NK-92 (cell line): Measurements from ENCODE around the gene ASF1B.
"Not testable (repeated sequence)": the region's sequence is repeated elsewhere in the genome, so short reads cannot be mapped to it uniquely, and the experiment has no call there.

Experiments used
- DNase-seq: peaks from one replicate; lab custom pipeline; 2025; ENCODE audit not compliant: unreplicated experiment; lab: John Stamatoyannopoulos, UW

ASF1B gene

GRCh38 chr19:14160017-14160703 lies 23.8 kb upstream of the ASF1B start:
- no peak for DNase-seq

DNA sequence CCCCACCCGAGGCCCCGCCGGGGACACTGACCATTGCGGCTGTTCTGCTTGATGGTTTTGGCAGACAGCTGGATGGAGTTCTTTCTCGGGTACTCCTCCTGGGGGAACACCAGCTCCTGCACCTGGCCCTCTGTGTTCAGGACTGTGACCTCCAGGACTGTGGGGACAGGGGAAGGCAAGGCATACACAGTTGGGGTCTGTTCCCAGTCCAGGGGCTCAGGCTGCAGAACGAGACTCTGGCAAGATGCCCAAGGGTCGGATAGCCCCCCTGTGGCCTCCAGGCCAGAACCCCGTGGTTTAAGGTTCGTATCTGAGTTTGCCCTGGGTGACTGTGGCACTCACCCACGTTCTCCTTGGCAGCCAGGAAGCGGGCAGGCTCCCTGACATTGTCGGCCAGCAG lies 22.7 kb upstream of the ASF1B start:
- DNase-seq: no peak

GRCh38 chr19:14158276-14159023 lies 22.1 kb upstream of the ASF1B start:
- no peak for DNase-seq

DNA sequence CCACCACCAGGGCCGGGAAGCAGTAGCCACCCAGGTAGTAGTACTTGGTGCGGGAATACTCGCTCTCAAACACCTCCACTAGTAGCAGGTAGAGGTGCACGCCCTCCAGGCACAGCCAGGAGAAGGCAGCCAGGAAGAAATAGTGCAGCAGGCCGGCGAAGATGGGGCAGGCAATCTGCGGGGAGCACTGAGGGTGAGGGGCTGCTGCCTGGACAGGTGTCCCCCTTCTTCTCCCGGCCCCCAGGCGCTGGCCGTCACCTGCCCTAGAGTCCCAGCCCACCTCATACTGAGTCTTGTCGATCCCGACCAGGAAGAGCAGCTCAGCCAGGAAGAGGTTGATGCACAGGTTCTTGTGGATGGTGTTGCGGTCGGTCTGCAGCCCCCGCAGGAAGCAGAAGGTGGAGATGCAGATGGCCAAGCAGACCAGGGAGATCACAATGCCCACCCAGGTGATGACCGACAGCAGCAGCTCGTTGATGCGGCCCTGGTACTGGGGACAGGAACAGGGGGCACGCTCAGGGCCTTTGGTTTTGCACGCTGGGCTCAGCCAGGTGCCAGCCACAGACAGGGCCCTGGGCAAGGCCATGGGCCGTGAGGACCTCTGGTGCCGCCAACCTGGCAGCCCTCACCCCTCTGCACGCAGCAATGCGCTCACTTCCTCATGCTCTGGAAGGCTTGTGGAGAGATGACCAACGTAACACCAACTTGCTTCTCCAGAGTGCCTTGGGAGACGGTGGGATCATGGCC lies 20.8 kb upstream of the ASF1B start:
- DNase-seq: no peak

GRCh38 chr19:14156122-14156521 lies 19.7 kb upstream of the ASF1B start:
- DNase-seq: no peak

- no peak for DNase-seq
Observed at GRCh38 chr19:14155371-14155770, 19.0 kb upstream of the ASF1B start.

- DNase-seq: no peak
Observed at GRCh38 chr19:14152713-14153112, 16.3 kb upstream of the ASF1B start.

DNA sequence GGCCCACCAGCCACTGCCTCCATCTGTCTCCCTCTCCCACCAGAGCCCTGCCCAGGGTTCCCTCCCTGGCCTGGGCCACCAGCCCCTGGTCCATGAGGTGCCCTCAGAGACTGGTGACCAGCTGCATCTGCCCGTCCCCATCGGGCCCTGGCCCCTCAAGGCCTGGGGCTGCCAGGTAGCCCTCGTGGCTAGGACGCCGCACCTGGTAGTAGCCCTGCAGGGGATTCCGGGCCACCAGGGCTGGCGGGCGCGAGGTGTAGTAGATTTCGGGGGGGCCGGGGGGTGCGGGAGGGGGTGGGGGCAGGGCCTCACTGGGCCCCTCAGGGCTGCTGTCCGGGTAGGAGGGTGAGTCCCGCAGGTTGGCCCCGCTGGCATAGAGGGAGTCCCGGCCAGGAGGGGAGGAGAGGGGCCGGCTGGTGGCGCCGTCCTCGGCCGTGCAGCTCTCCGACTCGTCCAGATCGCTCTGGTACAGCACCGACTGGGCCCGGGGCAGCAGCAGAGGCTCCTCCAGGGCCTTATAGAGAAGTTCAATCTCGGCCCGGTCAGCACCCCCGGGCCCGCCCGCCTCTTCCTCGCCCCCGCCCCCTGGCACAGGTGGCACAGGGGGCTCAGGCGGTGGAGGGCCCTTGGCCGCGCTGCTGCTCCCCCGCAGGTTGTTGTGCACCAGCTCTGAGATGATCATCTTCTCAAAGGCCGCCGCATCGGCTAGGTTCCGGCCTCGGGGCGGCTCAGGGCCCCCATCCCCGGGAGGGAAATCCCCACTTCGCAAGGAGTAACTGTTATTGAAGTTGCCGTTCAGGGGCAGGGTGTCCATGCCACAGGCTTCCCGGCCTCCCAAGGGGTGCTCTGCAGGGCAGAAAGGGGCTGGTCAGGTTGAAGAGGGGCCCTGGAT lies 14.6 kb upstream of the ASF1B start:
- no peak for DNase-seq

GRCh38 chr19:14150041-14150769 lies 13.8 kb upstream of the ASF1B start:
- no peak for DNase-seq

DNA sequence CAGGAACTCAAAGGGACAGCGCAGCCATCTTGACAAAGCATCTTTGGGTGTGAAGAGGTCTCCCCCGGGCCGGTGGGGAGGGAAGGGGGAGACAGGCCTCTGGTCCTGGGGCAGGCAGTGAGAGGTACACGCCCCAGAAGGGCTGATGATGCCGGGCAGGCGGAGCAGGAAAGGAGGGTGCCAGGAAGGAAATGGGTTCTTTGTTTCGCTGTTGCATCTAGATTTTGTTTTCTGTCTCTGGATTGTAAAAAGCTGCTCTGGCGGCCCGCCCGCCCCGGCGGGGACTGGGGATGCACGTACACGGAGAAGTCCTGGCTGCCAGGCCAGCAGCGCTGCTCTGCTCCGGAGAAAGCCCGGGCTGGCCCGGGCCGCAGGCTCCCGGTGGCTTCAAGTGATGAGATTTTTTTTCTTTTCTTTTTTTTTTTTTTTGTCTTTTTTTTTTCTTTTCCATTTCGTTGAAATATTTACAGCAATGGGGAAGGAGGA lies 13.2 kb upstream of the ASF1B start:
- DNase-seq: no peak

GRCh38 chr19:14148751-14149410 lies 12.5 kb upstream of the ASF1B start:
- DNase-seq: no peak

GRCh38 chr19:14147797-14148605 lies 11.6 kb upstream of the ASF1B start:
- DNase-seq: no peak

DNA sequence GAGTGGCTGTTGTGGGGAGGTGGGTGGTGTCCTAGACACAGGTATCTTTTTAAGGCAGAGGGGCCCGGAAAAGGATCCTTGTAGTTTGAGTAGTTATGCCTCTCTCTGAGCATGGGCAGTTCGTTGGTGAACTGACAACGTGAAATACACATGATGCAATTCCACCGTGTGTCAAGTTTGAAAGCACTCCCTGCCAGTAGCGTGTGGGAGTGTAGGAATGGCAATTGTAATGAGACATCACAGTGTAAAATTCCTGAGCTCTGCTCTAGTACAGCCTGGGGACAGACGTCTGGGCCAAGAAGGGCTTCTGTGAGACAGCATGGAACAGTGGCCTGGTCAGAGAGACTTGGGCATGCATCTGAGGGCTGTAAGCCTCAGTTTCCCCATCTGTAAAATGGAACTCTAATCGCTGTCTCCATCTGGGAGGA lies 10.4 kb upstream of the ASF1B start:
- DNase-seq: no peak

GRCh38 chr19:14146169-14146568 lies 9.8 kb upstream of the ASF1B start:
- not testable (repeated sequence) for DNase-seq

DNA sequence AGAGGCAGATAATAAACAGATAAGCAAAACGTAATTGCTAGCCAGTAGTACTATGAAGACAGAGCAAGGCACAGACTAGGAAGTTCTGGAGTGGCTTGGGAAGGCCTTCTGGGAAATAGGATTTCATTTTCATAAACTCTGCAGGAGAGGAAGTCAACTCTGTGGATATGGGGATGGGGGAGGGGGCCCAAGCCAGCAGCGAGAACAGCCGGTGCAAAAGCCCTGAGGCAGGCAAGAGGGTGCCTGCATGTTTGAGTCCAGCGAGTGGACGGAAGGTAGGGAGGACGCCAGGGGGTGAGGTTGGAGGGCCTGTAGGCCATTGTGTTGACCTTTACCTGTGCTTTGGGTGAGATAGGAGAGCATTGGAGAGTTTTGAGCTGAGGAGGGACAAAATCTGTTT lies 9.0 kb upstream of the ASF1B start:
- no peak for DNase-seq

DNA sequence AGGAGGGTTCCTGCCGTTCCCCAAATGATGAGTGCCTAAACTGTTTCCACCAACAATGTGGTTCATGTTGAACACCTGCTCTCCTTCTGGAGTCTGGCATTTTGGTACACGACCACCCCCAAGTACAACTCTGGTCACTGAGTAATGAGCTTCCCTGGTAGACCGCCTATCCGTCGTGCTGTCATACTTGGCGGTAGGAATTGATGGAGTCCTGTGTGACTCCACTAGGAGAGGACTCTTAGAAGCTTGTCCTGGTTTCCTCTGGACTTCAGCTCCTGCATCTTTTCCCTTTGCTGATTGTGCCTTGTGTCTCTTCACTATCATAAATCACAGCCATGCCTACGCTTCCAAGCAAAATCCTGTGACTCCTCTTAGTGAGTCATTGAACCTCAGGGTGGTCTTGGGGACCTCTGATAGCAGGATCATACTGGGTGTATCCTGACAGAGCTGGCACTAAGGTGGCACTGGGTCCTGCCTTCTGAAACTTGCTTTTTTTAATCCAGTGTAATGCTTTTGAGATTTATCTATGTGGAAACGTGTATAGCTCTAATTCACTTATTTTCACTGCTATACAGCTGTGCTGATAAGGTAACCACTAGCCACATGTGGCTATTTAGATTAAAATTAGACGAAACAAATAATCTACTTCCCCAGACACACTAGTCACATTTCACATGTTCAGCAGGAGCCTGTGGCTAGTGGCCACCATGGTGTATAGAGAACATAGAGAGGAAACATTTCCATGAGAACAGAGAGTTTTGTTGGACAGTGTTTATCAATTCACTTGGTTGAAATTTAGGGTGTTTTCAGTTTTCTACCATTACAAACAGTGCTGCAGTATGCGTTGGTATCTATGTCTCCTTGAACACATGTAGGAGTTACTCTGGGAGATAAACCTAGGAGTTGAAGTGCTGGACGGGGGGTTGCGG lies 6.1 kb upstream of the ASF1B start:
- no peak for DNase-seq

GRCh38 chr19:14141041-14141440 lies 4.7 kb upstream of the ASF1B start:
- no peak for DNase-seq

DNA sequence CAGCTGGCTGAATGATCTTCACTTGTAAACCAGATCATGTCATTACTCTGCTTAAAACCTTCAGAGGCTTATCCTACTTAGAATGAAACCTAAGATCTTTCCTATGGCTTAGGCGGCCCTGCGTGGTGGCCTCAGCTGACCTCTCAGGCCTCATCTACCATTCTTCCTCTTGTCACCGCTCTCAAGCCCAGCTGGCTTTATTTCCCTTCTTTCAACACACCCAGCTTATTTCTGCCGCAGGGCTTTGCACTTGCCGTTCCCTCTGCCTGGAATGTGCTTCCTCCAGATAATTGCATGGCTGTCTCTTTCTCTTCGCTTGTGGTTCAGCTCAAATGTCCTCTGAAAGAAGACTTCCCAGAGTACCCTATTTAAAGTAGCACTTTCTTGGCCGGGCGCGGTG lies 3.6 kb upstream of the ASF1B start:
- DNase-seq: no peak
